GM12878 (cell line): ENCODE results near the gene TMED10. TPM values are rescaled to one million over a fixed set of nuclear protein-coding genes. Genes with fewer than 3 reads are reported as not detected.

Experiments used
- ATAC-seq: fragments of 200-7000 bp; cut with Tn5 transposase; 3 replicates; pipeline ENCODE4 v1.9.1; 2020; ENCODE audit warnings: mild to moderate bottlenecking, moderate library complexity
- BruUV-seq: library from RNA; stranded (reverse); fragments of 400-500 nt; replicated peaks from 2 replicates; lab custom pipeline; 2021; lab: Mats Ljungman, UMichigan
- CTCF ChIA-PET: fragments of 300-600 bp; sonication (Branson Sonifier 250); formaldehyde crosslinking; extraction: SDS; loops from one replicate; lab custom pipeline; 2021; ENCODE audit warnings: inconsistent platforms; lab: Yijun Ruan, JAX
- POLR2A ChIA-PET: fragments of 350-600 bp; formaldehyde crosslinking; extraction: SDS; loops from one replicate; lab custom pipeline; 2021; ENCODE audit warnings: inconsistent platforms; lab: Charles Lee
- RAD21 ChIA-PET: fragments of 300-600 bp; sonication (Branson Sonifier 250); formaldehyde crosslinking; loops from one replicate; lab custom pipeline; 2023; ENCODE audit warnings: antibody characterized with exemption; ENCODE audit not compliant: unreplicated experiment; lab: Charles Lee
- SMC1A ChIA-PET: fragments of 300-600 bp; sonication (Branson Sonifier 250); formaldehyde crosslinking; loops from one replicate; lab custom pipeline; 2023; ENCODE audit not compliant: unreplicated experiment, uncharacterized antibody; lab: Charles Lee
- DNase-seq: peaks from one replicate; pipeline ENCODE4 v3.0.0-alpha.2; 2011; ENCODE audit warnings: low read depth, low spot score
- FAIRE-seq: peaks from 3 replicates; lab custom pipeline; 2011; peaks lifted over from hg19 to GRCh38; lab: Jason Lieb, UNC
- H2AFZ ChIP-seq: 2 replicates; pipeline ENCODE4 v1.6.0; 2011; ENCODE audit warnings: low read depth, low read length, control low read depth; ENCODE audit not compliant: control insufficient read depth
- H3K27ac ChIP-seq: 2 replicates; pipeline ENCODE4 v1.5.1; 2011; ENCODE audit warnings: control low read depth; ENCODE audit not compliant: control insufficient read depth, insufficient read depth
- H3K27me3 ChIP-seq, 2 experiments: replicated peaks in 1 of 2; 2 replicates each; pipeline versions ENCODE4 v1.6.0 to v1.6.1; 2011; ENCODE audit warnings: low read length in 1 of 2; ENCODE audit not compliant: control insufficient read depth in 2 of 2, insufficient read depth in 2 of 2
- H3K36me3 ChIP-seq, 2 experiments: 2 replicates each; pipeline ENCODE4 v1.5.1; 2011; ENCODE audit warnings: low read length in 1 of 2; ENCODE audit not compliant: control insufficient read depth in 2 of 2, insufficient read depth in 2 of 2
- H3K4me1 ChIP-seq: 2 replicates; pipeline ENCODE4 v1.6.1; 2011; ENCODE audit warnings: mild to moderate bottlenecking, low read length, moderate library complexity, mixed read lengths; ENCODE audit not compliant: control insufficient read depth, insufficient read depth
- H3K4me2 ChIP-seq: 2 replicates; pipeline ENCODE4 v1.6.0; 2011; ENCODE audit warnings: control low read depth; ENCODE audit not compliant: control insufficient read depth, insufficient read depth
- H3K4me3 ChIP-seq: fragments of 200-600 bp; sonication (generic); 2 replicates; pipeline ENCODE4 v1.5.1; 2016
- H3K79me2 ChIP-seq: 2 replicates; pipeline ENCODE4 v1.6.0; 2011; ENCODE audit warnings: low read length; ENCODE audit not compliant: control insufficient read depth, insufficient read depth
- H3K9ac ChIP-seq: 2 replicates; pipeline ENCODE4 v1.8.0; 2011; ENCODE audit warnings: low read length, control low read depth, mixed read lengths; ENCODE audit not compliant: control insufficient read depth, insufficient read depth
- H3K9me3 ChIP-seq: replicated peaks from 3 replicates; pipeline ENCODE4 v1.5.1; 2011; ENCODE audit warnings: mild to moderate bottlenecking, low read length; ENCODE audit not compliant: control insufficient read depth, insufficient read depth
- H4K20me1 ChIP-seq: 2 replicates; pipeline ENCODE4 v1.6.0; 2011; ENCODE audit not compliant: control insufficient read depth, insufficient read depth
- IKZF1 ChIP-seq: fragments of 450-650 bp; conservative IDR thresholded peaks from 2 replicates; pipeline ENCODE4 v1.6.1; 2017; ENCODE audit warnings: antibody characterized with exemption, mild to moderate bottlenecking
- POLR2A ChIP-seq: IDR thresholded peaks from 2 replicates; pipeline ENCODE4 v1.6.1; 2011; ENCODE audit warnings: low read depth, mild to moderate bottlenecking, low read length
- POLR2AphosphoS2 ChIP-seq: IDR thresholded peaks from 2 replicates; pipeline ENCODE4 v1.6.1; 2011; ENCODE audit warnings: low read depth, mild to moderate bottlenecking, low read length, improper control_type of control experiment, moderate library complexity
- RAD21 ChIP-seq: IDR thresholded peaks from 2 replicates; pipeline ENCODE4 v1.6.1; 2011; ENCODE audit warnings: mild to moderate bottlenecking, low read depth, low read length, moderate library complexity; ENCODE audit not compliant: insufficient read depth
- STAT1 ChIP-seq: fragments of 450-650 bp; conservative IDR thresholded peaks from 2 replicates; pipeline ENCODE4 v1.6.1; 2014; ENCODE audit warnings: antibody characterized with exemption, mild to moderate bottlenecking
- WRNIP1 ChIP-seq: IDR thresholded peaks from 2 replicates; pipeline ENCODE4 v1.6.1; 2011; ENCODE audit warnings: low read depth, low read length, improper control_type of control experiment, borderline replicate concordance
- YY1 ChIP-seq: IDR thresholded peaks from 2 replicates; pipeline ENCODE4 v1.6.1; 2011; ENCODE audit warnings: low read depth, mild to moderate bottlenecking, low read length
- WGBS: methylation state at CpG from one replicate; pipeline ENCODE4 v1.1.6; 2016; ENCODE audit warnings: low lambda C conversion rate; ENCODE audit not compliant: insufficient replicate concordance, insufficient coverage; ENCODE audit errors: missing lambda C conversion rate; 5-methylcytosine and 5-hydroxymethylcytosine counted together
- in situ Hi-C: fragments of 300-500 bp; cut with MboI; formaldehyde crosslinking; loops from 9 replicates; pipeline ENCODE4 v1.14.3; 2018; ENCODE audit warnings: mixed read lengths
- intact Hi-C: fragments of 100-400 bp; cut with micrococcal nuclease; formaldehyde crosslinking; loops from one replicate; pipeline ENCODE4 v1.14.2; 2022; ENCODE audit not compliant: unreplicated experiment
- polyA plus RNA-seq, 11 experiments: library from polyadenylated mRNA; depleted of rRNA in 4 of 11; unstranded in 6 of 11; stranded (reverse) in 5 of 11; fragments of >200 nt; fragmentation: Nextera tagmentation in 4 of 11; fragmentation: Illumina TruSeq in 1 of 11; extraction: Ambion mirVana in 4 of 11; extraction: Trizol in 1 of 11; gene quantifications; 1 replicate in 1 of 11; 2 replicates in 10 of 11; pipeline versions ENCODE4 v1.2.1 to v1.2.3, GENCODE V29; 2011 to 2016; ENCODE audit warnings: inconsistent platforms in 2 of 11, missing spikeins in 2 of 11, low read depth in 1 of 11
- total RNA-seq, 4 experiments: library from RNA; depleted of rRNA in 3 of 4; stranded (reverse); fragments of >200 nt in 3 of 4; fragmentation: Illumina TruSeq in 1 of 4; extraction: Trizol in 1 of 4; gene quantifications; 2 replicates each; pipeline versions ENCODE4 v1.2.1 to v1.2.3, GENCODE V29; 2013 to 2021
- TF ChIP-seq, protein P1 (sequence below): IDR thresholded peaks from 2 replicates; pipeline ENCODE4 v1.6.1; 2011; ENCODE audit warnings: low read depth, low read length, improper control_type of control experiment, borderline replicate concordance
- TF ChIP-seq, protein P2 (sequence below): fragments of 450-650 bp; IDR thresholded peaks from 2 replicates; pipeline ENCODE4 v1.6.1; 2016; ENCODE audit warnings: mild to moderate bottlenecking
- TF ChIP-seq, protein P3 (sequence below): fragments of 450-650 bp; IDR thresholded peaks from 2 replicates; pipeline ENCODE4 v1.6.1; 2017; ENCODE audit warnings: antibody characterized with exemption, mild to moderate bottlenecking, moderate library complexity
- TF ChIP-seq, protein P4 (sequence below): IDR thresholded peaks from 2 replicates; pipeline ENCODE4 v1.6.1; 2012; ENCODE audit warnings: low read length, inconsistent platforms

The TMED10 gene
- total and polyA plus RNA-seq, 10 of the 15 experiments (the other 5 are each of a cell fraction or from before 2014, with no cell fraction given), result 99.8 to 270 (median 180) TPM

DNA sequence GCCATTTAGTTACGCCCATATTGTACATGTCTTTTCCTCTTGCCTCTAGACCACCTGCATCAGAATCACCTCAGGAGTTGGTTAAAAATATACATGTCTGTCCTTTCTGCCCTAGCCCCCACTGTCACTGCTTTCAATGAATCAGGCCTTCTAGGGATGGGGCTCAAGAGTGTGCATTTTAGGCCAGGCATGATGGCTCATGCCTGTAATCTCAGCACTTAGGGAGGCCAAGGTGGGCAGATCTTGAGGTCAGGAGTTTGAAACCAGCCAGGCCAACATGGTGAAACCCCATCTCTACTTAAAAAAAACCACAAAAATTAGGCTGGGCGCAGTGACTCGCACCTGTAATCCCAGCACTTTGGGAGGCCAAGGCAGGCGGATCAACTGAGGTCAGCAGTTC lies 13.6 kb upstream of the TMED10 start (continued):
- TF ChIP-seq, protein P1, sequence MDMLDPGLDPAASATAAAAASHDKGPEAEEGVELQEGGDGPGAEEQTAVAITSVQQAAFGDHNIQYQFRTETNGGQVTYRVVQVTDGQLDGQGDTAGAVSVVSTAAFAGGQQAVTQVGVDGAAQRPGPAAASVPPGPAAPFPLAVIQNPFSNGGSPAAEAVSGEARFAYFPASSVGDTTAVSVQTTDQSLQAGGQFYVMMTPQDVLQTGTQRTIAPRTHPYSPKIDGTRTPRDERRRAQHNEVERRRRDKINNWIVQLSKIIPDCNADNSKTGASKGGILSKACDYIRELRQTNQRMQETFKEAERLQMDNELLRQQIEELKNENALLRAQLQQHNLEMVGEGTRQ, result no peak
- no peak for TF ChIP-seq POLR2A
- TF ChIP-seq, protein P2, sequence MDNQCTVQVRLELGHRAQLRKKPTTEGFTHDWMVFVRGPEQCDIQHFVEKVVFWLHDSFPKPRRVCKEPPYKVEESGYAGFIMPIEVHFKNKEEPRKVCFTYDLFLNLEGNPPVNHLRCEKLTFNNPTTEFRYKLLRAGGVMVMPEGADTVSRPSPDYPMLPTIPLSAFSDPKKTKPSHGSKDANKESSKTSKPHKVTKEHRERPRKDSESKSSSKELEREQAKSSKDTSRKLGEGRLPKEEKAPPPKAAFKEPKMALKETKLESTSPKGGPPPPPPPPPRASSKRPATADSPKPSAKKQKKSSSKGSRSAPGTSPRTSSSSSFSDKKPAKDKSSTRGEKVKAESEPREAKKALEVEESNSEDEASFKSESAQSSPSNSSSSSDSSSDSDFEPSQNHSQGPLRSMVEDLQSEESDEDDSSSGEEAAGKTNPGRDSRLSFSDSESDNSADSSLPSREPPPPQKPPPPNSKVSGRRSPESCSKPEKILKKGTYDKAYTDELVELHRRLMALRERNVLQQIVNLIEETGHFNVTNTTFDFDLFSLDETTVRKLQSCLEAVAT, result no peak
- no peak for TF ChIP-seq POLR2AphosphoS2

DNA sequence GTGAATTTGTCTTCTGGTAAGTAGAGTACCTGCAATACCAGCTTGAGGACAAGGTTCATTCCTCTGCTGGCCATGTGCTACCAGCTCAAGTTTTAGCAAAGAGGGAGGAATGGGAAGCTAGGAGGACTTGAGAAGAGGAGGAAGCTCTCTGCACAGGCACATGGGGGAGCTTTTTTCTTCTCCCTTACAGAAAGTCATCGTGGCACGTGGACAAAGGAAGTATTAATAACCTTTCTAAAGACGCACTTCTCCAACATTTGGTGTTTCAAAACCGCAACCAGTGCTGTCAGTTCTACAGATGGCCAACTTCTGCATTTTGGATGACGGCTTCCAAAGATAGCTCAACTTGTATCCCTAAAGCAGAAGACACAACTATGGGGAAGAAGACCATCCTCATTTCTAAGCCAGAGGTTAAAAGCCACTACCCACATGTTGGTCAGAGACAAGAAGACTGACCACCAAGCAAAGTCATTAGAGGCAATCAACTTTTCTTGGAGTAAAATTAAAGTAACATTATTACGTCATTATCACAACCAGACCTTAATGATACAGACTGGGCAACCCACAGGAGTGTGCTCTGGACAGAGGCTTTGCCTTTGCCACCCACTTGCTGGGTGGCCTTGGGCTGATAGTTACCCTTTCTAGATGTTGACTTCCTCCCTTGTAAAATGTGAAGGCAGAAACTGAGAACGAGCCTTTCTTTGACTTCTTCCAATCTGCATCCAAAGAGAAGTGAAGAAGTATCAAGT lies 12.3 kb upstream of the TMED10 start:
- no peaks in the 10 kb centered on the region for H3K36me3 ChIP-seq
- peak overlapping the region; percentile 34 for H3K4me2 ChIP-seq
- FAIRE-seq, result no peak
- no peak overlapping the region for H3K9ac ChIP-seq
- H2AFZ ChIP-seq, result 0 out of 2 replicates have a peak overlapping the region, but pooled peaks have one; percentile 30
- no TSS peak for BruUV-seq
- 3% methylated on average over 7 of the region's 7 CpGs for WGBS
- ATAC-seq, result peak; percentile 68
- ChIA-PET CTCF (interaction anchor here (1.0 kb wide), 1 partner anchor 50 kb away, joined by 3 read pairs; no protein-coding TSS in a partner anchor), POLR2A (interaction anchor here (0.8 kb wide), 1 partner anchor 19 kb away, joined by 3 read pairs; no protein-coding TSS in a partner anchor), SMC1A (interaction anchor here (1.2 kb wide), 2 partner anchors 61 to 78 kb away, joined by 4 to 5 read pairs; no protein-coding TSS in a partner anchor), RAD21 (interaction anchor here (0.7 kb wide), 1 partner anchor 65 kb away, joined by 3 read pairs; no protein-coding TSS in a partner anchor)
- no peaks in the 10 kb centered on the region for H3K27me3 ChIP-seq
- H3K79me2 ChIP-seq, result no peaks in the 10 kb centered on the region
- peak; percentile 62 for DNase-seq
- no peak overlapping the region for H3K4me3 ChIP-seq
- intact Hi-C loops (no loop called here), in situ Hi-C loops (no loop called here)
- H3K9me3 ChIP-seq, result no peaks in the 10 kb centered on the region
- peaks cover 25% of the 10 kb centered on the region for H3K4me1 ChIP-seq
- no peak overlapping the region for H3K27ac ChIP-seq
- no peaks in the 10 kb centered on the region for H4K20me1 ChIP-seq
- TF ChIP-seq YY1 (no peak), STAT1 (no peak), RAD21 (0 out of 2 replicates have a peak, but pooled peaks have one; percentile 10), WRNIP1 (no peak), POLR2A (no peak), IKZF1 (peak; percentile 50)
- TF ChIP-seq, protein P2, result no peak
- TF ChIP-seq, protein P3, sequence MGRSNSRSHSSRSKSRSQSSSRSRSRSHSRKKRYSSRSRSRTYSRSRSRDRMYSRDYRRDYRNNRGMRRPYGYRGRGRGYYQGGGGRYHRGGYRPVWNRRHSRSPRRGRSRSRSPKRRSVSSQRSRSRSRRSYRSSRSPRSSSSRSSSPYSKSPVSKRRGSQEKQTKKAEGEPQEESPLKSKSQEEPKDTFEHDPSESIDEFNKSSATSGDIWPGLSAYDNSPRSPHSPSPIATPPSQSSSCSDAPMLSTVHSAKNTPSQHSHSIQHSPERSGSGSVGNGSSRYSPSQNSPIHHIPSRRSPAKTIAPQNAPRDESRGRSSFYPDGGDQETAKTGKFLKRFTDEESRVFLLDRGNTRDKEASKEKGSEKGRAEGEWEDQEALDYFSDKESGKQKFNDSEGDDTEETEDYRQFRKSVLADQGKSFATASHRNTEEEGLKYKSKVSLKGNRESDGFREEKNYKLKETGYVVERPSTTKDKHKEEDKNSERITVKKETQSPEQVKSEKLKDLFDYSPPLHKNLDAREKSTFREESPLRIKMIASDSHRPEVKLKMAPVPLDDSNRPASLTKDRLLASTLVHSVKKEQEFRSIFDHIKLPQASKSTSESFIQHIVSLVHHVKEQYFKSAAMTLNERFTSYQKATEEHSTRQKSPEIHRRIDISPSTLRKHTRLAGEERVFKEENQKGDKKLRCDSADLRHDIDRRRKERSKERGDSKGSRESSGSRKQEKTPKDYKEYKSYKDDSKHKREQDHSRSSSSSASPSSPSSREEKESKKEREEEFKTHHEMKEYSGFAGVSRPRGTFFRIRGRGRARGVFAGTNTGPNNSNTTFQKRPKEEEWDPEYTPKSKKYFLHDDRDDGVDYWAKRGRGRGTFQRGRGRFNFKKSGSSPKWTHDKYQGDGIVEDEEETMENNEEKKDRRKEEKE, result no peak
- TF ChIP-seq, protein P4, sequence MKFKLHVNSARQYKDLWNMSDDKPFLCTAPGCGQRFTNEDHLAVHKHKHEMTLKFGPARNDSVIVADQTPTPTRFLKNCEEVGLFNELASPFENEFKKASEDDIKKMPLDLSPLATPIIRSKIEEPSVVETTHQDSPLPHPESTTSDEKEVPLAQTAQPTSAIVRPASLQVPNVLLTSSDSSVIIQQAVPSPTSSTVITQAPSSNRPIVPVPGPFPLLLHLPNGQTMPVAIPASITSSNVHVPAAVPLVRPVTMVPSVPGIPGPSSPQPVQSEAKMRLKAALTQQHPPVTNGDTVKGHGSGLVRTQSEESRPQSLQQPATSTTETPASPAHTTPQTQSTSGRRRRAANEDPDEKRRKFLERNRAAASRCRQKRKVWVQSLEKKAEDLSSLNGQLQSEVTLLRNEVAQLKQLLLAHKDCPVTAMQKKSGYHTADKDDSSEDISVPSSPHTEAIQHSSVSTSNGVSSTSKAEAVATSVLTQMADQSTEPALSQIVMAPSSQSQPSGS, result peak; percentile 67
